SK-N-SH (cell line): Measurements from ENCODE around the gene ZC3H10.

Experiments
- EP300 ChIP-seq, 2 experiments: IDR thresholded peaks; 2 replicates each; pipeline versions ENCODE4 v1.4.0 to v1.6.1; 2012; ENCODE audit warnings: borderline replicate concordance in 1 of 2, low read depth in 1 of 2, low read length in 1 of 2
- TF ChIP-seq, protein P1 (sequence below): fragments of 200-600 bp; sonication (generic); IDR thresholded peaks from 2 replicates; pipeline ENCODE4 v1.6.1; 2017; ENCODE audit warnings: antibody characterized with exemption, mild to moderate bottlenecking, moderate library complexity
- TF ChIP-seq, protein P2 (sequence below): IDR thresholded peaks from 2 replicates; pipeline ENCODE4; 2012
- TF ChIP-seq, protein P3 (sequence below): IDR thresholded peaks from 2 replicates; pipeline ENCODE4 v1.4.0; 2012; ENCODE audit warnings: low read depth

DNA sequence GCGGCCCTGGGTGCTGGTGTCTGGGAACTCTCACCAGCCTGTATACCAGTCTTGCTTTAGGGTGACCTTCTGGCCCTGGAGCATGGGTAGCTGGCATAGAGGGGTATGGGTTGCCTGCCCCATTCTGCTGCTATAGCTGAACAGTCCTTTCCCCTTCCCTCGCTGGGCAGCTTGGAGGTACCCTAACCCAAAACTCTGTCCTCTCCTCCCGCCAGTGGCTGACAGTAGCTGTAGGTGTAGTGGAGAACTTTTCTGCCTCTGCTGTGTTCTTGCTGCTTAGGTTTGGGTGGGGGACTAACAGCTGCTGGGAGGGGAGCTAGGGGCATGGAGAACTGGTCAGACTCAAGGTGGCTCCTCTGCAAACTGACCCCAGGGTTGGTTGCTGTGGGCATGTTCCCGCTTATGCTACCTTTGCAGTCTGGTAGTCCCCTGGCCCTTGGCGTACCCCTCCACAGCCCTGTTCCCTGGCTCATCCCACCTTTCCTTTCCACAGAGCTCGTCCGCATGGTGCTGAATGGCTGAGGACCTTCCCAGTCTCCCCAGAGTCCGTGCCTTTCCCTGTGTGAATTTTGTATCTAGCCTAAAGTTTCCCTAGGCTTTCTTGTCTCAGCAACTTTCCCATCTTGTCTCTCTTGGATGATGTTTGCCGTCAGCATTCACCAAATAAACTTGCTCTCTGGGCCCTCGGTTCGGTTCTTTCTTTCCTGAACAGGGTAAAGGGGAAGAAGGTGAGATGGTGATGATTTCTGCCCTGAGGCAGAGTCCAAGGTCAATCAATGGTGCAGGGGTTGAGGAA, 43.0 kb downstream of the ZC3H10 start:
- TF ChIP-seq, protein P1, sequence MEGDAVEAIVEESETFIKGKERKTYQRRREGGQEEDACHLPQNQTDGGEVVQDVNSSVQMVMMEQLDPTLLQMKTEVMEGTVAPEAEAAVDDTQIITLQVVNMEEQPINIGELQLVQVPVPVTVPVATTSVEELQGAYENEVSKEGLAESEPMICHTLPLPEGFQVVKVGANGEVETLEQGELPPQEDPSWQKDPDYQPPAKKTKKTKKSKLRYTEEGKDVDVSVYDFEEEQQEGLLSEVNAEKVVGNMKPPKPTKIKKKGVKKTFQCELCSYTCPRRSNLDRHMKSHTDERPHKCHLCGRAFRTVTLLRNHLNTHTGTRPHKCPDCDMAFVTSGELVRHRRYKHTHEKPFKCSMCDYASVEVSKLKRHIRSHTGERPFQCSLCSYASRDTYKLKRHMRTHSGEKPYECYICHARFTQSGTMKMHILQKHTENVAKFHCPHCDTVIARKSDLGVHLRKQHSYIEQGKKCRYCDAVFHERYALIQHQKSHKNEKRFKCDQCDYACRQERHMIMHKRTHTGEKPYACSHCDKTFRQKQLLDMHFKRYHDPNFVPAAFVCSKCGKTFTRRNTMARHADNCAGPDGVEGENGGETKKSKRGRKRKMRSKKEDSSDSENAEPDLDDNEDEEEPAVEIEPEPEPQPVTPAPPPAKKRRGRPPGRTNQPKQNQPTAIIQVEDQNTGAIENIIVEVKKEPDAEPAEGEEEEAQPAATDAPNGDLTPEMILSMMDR = no peak
- TF ChIP-seq, protein P2, sequence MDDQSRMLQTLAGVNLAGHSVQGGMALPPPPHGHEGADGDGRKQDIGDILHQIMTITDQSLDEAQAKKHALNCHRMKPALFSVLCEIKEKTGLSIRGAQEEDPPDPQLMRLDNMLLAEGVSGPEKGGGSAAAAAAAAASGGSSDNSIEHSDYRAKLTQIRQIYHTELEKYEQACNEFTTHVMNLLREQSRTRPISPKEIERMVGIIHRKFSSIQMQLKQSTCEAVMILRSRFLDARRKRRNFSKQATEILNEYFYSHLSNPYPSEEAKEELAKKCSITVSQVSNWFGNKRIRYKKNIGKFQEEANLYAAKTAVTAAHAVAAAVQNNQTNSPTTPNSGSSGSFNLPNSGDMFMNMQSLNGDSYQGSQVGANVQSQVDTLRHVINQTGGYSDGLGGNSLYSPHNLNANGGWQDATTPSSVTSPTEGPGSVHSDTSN = no peak
- TF ChIP-seq, protein P3, sequence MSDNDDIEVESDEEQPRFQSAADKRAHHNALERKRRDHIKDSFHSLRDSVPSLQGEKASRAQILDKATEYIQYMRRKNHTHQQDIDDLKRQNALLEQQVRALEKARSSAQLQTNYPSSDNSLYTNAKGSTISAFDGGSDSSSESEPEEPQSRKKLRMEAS = no peak
- no peak for TF ChIP-seq EP300 (IDR thresholded peaks at IDR 0.05; ENCODE audit: borderline replicate concordance in 1 of 2, low read depth in 1 of 2, low read length in 1 of 2)
